ENCODE measurements around the gene MED15. TPM values are rescaled to one million over a fixed set of nuclear protein-coding genes. Genes with fewer than 3 reads are reported as not detected.
"Not testable (repeated sequence)": the region's sequence is repeated elsewhere in the genome, so short reads cannot be mapped to it uniquely, and the experiment has no call there.

The MED15 gene
- total RNA-seq, 4 donors from 2014 or later, result 33.6 to 65.1 (median 36.1) TPM

DNA sequence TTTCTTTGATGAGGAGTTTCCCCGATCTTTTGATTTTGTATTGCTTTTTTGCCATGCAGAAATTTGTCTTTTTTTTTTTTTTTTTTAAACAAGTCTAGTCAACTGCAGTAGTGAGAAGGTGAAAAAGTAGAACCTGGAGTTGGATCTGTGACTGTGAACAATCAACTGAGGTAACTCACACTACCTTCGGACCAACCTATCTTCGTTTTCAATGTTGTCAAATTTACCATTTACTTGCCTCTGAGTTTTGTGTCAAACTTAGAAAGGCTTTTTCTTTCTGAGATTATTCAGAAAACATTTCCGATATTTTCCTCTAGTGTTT, 32.3 kb upstream of the MED15 start:
- 95% methylated on average over 4 of the region's 4 CpGs for WGBS, 2 donors
- TF ChIP-seq, protein P1, sequence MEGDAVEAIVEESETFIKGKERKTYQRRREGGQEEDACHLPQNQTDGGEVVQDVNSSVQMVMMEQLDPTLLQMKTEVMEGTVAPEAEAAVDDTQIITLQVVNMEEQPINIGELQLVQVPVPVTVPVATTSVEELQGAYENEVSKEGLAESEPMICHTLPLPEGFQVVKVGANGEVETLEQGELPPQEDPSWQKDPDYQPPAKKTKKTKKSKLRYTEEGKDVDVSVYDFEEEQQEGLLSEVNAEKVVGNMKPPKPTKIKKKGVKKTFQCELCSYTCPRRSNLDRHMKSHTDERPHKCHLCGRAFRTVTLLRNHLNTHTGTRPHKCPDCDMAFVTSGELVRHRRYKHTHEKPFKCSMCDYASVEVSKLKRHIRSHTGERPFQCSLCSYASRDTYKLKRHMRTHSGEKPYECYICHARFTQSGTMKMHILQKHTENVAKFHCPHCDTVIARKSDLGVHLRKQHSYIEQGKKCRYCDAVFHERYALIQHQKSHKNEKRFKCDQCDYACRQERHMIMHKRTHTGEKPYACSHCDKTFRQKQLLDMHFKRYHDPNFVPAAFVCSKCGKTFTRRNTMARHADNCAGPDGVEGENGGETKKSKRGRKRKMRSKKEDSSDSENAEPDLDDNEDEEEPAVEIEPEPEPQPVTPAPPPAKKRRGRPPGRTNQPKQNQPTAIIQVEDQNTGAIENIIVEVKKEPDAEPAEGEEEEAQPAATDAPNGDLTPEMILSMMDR (IDR thresholded peaks at IDR 0.05), result no peak
- no peak for TF ChIP-seq POLR2A (IDR thresholded peaks at IDR 0.05)
- Histone ChIP-seq H3K36me3 (no peaks in the 10 kb centered on the region), H3K27me3 (no peaks in the 10 kb centered on the region), H3K4me3 (replicated peaks in 1 of 3) (no peak overlapping the region), H3K27ac (no peak overlapping the region), H3K9me3 (no peaks in the 10 kb centered on the region), H3K4me1 (no peaks in the 10 kb centered on the region)
- intact Hi-C loops (cut with DNase I), result no loop called here
- no peak for DNase-seq

DNA sequence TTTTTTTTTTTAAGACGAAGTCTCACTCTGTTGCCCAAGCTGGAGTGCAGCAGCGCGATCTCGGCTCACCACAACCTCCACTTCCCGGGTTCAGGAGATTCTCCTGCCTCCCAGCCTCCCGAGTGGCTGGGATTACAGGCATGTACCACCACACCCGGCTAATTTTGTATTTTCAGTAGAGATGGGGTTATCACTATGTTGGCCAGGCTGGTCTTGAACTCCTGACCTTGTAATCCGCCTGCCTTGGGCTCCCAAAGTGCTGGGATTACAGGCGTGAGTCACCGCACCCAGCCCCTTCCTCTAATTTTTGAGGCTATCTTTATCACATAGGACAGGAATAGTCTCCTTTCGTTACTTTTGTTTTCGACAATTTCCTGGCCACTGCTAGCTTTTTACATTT, 31.8 kb upstream of the MED15 start:
- not testable (repeated sequence) for H3K4me1 ChIP-seq

DNA sequence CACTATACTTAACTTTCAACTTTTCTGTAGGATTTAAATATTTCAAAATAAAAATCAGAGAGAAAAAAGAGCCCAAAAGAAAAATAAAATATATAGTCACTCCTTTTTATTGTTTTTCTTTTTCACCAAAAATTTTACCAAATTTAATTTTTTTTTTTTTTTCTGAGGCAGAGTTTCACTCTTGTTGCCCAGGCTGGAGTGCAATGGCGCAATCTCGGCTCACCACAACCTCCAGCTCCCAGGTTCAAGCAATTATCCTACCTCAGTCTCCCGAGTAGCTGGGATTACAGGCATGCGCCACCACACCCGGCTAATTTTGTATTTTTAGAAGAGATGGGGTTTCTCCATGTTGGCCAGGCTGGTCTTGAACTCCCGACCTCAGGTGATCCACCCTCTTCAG, 29.4 kb upstream of the MED15 start:
- intact Hi-C loops (cut with DNase I); H3K9me3 ChIP-seq; H3K36me3 ChIP-seq; H3K27ac ChIP-seq; H3K4me1 ChIP-seq; H3K27me3 ChIP-seq; DNase-seq; H3K4me3 ChIP-seq (replicated peaks in 1 of 3): not testable (repeated sequence)
- 95% methylated on average over 6 of the region's 6 CpGs for WGBS, 2 donors

More for the DNA sequence above, 31.8 kb upstream of the MED15 start:
- H3K4me3 ChIP-seq (replicated peaks in 1 of 3); DNase-seq; H3K36me3 ChIP-seq; H3K27me3 ChIP-seq; intact Hi-C loops (cut with DNase I); H3K27ac ChIP-seq; H3K9me3 ChIP-seq: not testable (repeated sequence)
- WGBS, 2 donors, result 86 to 94% methylated on average over 12 of the region's 12 CpGs

DNA sequence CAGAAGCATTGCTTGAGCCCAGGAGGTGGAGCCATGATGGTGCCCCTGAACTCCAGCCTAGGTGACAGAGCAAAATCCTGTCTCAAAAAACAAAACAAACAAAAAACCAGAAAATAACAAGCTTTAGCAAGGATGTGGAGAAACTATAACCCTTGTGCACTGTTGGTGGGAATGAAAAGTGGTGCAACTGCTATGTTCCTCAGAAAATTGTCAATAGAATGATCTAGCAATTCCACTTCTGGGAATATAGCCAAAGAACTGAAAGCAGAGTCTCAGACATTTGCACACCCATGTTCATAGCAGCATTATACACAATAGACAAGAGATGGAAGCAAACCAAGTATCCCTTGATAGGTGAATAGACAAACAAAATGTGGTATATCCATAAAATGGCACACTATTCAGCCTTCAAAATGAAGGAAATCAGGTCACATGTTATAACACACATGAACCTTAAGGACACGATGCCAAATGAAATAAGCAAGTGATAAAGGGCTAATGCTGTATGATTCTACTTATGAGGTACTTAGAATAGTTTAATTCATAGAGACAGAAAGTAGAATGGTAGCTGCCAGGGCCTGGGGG, 27.7 kb upstream of the MED15 start:
- Histone ChIP-seq H3K4me1 (no peaks in the 10 kb centered on the region), H3K27me3 (no peaks in the 10 kb centered on the region), H3K36me3 (no peaks in the 10 kb centered on the region), H3K9me3 (no peaks in the 10 kb centered on the region), H3K27ac (no peak overlapping the region), H3K4me3 (replicated peaks in 1 of 3) (no peak overlapping the region)
- intact Hi-C loops (cut with DNase I), result no loop called here
- no peak for TF ChIP-seq POLR2A (IDR thresholded peaks at IDR 0.05)
- no peak for DNase-seq
- WGBS, 2 donors, result 95 to 100% methylated on average over 1 of the region's 1 CpG

DNA sequence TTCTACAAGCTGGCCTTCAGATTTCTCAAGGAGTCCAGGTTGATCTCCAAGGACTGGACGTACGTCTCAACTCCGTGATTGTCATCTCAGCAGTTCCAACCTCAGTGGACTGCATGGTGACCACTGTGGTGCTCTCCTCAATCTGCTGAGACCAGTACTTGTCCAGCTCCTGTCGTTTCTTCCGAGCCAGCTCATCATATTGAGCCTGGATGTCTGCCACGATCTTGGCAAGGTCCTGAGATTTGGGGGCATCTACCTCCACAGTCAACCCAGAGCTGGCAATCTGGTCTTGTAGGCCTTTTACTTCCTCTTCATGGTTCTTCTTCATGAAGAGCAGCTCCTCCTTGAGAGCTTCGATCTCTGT, 24.3 kb upstream of the MED15 start:
- H3K9me3 ChIP-seq; intact Hi-C loops (cut with DNase I); H3K4me3 ChIP-seq (replicated peaks in 1 of 3); H3K27me3 ChIP-seq; H3K36me3 ChIP-seq; H3K4me1 ChIP-seq; DNase-seq; H3K27ac ChIP-seq: not testable (repeated sequence)
- WGBS, 2 donors, result 97 to 99% methylated on average over 7 of the region's 7 CpGs

DNA sequence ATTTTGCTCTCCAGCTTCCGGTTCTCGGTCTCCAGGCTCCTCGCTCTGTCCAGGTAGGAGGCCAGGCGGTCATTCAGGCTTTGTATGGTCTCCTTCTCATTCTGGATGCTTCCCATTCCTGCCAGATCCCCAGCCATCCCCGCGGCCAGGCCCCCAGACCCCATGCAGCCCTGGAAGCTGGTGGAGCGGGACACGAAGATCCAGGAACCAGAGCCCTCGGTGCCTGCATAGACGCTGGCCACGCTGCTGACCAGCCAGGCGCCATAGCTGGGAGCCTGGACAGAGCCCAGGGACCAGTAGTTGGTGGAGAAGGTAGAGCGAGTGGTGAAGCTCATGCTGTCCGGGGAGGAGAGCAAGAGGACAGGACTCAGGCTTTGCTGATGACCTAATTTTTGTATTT, 23.6 kb upstream of the MED15 start:
- intact Hi-C loops (cut with DNase I), result no loop called here
- 96 to 98% methylated on average over 14 of the region's 14 CpGs for WGBS, 2 donors
- no peaks in the 10 kb centered on the region for H3K4me1 ChIP-seq
- no peaks in the 10 kb centered on the region for H3K9me3 ChIP-seq
- H3K27ac ChIP-seq, result no peak overlapping the region
- TF ChIP-seq POLR2A (IDR thresholded peaks at IDR 0.05), result no peak
- TF ChIP-seq, protein P1 (IDR thresholded peaks at IDR 0.05), result no peak
- H3K4me3 ChIP-seq (replicated peaks in 1 of 3), result no peak overlapping the region
- no peaks in the 10 kb centered on the region for H3K36me3 ChIP-seq
- no peaks in the 10 kb centered on the region for H3K27me3 ChIP-seq
- no peak for DNase-seq

DNA sequence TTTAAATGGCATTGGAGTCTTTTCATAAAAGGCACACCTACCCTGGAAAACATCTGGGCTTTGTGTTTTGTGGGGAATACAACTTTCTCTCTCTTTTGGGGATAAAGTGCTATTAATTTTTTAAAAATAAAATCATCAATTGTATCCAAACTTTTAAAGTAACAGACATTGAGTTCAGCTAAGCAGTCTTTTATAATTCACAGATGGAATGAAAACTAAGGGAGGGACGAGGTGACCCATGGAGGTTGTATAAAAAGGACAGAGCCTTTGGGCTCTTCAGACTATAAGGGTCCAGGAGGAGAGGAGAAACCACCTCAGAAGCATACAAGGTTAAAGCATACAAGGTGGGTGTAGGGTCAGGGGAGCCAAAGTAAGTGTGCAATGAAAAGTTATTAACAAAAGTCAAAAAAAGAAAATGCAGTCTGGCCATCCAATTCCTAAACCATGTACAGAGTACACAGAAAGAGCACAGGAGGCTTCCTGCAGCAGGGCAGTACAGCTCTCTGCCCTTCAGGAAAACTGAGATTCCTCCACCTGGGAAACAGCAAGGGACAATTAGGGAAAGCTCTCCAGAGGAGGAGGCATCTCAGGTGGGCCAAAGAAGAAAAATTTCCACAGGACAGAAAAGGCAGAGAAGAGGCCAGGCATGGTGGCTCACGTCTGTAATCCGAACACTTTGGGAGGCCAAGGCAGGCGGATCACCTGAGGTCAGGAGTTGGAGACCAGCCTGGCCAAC, 22.3 kb upstream of the MED15 start:
- Histone ChIP-seq H3K9me3 (no peaks in the 10 kb centered on the region), H3K4me3 (replicated peaks in 1 of 3) (no peak overlapping the region), H3K27me3 (no peaks in the 10 kb centered on the region), H3K27ac (no peak overlapping the region), H3K36me3 (no peaks in the 10 kb centered on the region), H3K4me1 (no peaks in the 10 kb centered on the region)
- intact Hi-C loops (cut with DNase I), result no loop called here
- TF ChIP-seq, protein P1 (IDR thresholded peaks at IDR 0.05), result no peak
- TF ChIP-seq POLR2A (IDR thresholded peaks at IDR 0.05), result no peak
- no peak for DNase-seq
- whole genome bisulfite sequencing, 2 donors, result 92 to 94% methylated on average over 4 of the region's 4 CpGs
